PC-3 (cell line): ENCODE results near the gene HOXD4.

Experiments
- EZH2 ChIP-seq: fragments of 300-600 bp; sonication (generic); IDR thresholded peaks from one replicate; pipeline ENCODE4 v1.6.1; 2017; ENCODE audit warnings: antibody characterized with exemption, mild to moderate bottlenecking, low read length; ENCODE audit not compliant: unreplicated experiment
- EZH2phosphoT487 ChIP-seq: fragments of 300-600 bp; sonication (generic); IDR thresholded peaks from 2 replicates; pipeline ENCODE4 v1.6.1; 2018; ENCODE audit warnings: mild to moderate bottlenecking, antibody characterized with exemption, low read length, borderline replicate concordance
- TF ChIP-seq, protein P1 (sequence below): fragments of 300-600 bp; sonication (generic); conservative IDR thresholded peaks from 2 replicates; pipeline ENCODE4 v1.5.1; 2017; ENCODE audit warnings: antibody characterized with exemption, low read depth, mild to moderate bottlenecking, low read length

DNA sequence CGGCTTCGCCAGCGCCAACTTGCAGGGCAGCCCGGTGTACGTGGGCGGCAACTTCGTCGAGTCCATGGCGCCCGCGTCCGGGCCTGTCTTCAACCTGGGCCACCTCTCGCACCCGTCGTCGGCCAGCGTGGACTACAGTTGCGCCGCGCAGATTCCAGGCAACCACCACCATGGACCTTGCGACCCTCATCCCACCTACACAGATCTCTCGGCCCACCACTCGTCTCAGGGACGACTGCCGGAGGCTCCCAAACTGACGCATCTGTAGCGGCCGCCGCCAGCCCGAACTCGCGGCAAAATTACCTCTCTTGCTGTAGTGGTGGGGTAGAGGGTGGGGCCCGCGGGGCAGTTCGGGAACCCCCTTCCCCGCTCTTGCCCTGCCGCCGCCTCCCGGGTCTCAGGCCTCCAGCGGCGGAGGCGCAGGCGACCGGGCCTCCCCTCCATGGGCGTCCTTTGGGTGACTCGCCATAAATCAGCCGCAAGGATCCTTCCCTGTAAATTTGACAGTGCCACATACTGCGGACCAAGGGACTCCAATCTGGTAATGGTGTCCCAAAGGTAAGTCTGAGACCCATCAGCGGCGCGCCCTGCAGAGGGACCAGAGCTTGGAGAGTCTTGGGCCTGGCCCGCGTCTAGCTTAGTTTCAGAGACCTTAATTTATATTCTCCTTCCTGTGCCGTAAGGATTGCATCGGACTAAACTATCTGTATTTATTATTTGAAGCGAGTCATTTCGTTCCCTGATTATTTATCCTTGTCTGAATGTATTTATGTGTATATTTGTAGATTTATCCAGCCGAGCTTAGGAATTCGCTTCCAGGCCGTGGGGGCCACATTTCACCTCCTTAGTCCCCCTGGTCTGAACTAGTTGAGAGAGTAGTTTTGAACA is 20.9 kb downstream of the HOXD4 start:
- TF ChIP-seq EZH2 (no peak), EZH2phosphoT487 (no peak)
- TF ChIP-seq, protein P1, sequence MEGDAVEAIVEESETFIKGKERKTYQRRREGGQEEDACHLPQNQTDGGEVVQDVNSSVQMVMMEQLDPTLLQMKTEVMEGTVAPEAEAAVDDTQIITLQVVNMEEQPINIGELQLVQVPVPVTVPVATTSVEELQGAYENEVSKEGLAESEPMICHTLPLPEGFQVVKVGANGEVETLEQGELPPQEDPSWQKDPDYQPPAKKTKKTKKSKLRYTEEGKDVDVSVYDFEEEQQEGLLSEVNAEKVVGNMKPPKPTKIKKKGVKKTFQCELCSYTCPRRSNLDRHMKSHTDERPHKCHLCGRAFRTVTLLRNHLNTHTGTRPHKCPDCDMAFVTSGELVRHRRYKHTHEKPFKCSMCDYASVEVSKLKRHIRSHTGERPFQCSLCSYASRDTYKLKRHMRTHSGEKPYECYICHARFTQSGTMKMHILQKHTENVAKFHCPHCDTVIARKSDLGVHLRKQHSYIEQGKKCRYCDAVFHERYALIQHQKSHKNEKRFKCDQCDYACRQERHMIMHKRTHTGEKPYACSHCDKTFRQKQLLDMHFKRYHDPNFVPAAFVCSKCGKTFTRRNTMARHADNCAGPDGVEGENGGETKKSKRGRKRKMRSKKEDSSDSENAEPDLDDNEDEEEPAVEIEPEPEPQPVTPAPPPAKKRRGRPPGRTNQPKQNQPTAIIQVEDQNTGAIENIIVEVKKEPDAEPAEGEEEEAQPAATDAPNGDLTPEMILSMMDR = no peak
